T-helper 17 cell (primary cell): Measurements from ENCODE around the gene EEF1E1. TPM values are rescaled to one million over a fixed set of nuclear protein-coding genes. Genes with fewer than 3 reads are reported as not detected.
"Not testable (repeated sequence)": the region's sequence is repeated elsewhere in the genome, so short reads cannot be mapped to it uniquely, and the experiment has no call there.

ENCODE experiments used
- ATAC-seq: fragments of 150-1000 bp; cut with Tn5 transposase; 2 replicates; pipeline ENCODE4 v1.10.0; 2021; ENCODE audit warnings: mild to moderate bottlenecking, moderate library complexity
- DNase-seq, 3 donors: peaks; one replicate each; pipeline versions ENCODE4 v3.0.0 to v3.0.0-alpha.2; 2020 to 2021
- H3K9me3 ChIP-seq: one replicate; pipeline ENCODE4 v1.7.0; 2013; ENCODE audit warnings: low read length, mild to moderate bottlenecking; ENCODE audit not compliant: control insufficient read depth, poor library complexity, severe bottlenecking
- H3K27ac Mint-ChIP-seq: one replicate; pipeline ENCODE4 v1.8.0; 2022; ENCODE audit warnings: mild to moderate bottlenecking, moderate library complexity, mixed read lengths
- H3K27me3 Mint-ChIP-seq: one replicate; pipeline ENCODE4 v1.8.0; 2022; ENCODE audit warnings: mixed read lengths
- H3K36me3 Mint-ChIP-seq: one replicate; pipeline ENCODE4 v1.8.0; 2022; ENCODE audit warnings: low read depth, mixed read lengths
- H3K4me1 Mint-ChIP-seq: one replicate; pipeline ENCODE4 v1.8.0; 2022; ENCODE audit warnings: mild to moderate bottlenecking, mixed read lengths
- H3K4me3 Mint-ChIP-seq: one replicate; pipeline ENCODE4 v1.8.0; 2022; ENCODE audit warnings: mild to moderate bottlenecking, moderate library complexity, mixed read lengths
- total RNA-seq, 4 donors: library from RNA in 2 of 4; stranded (reverse) in 2 of 4; gene quantifications; one replicate each; pipeline ENCODE4 v1.2.3 and lab custom pipeline; 2022 to 2026

EEF1E1 gene
- total RNA-seq, 2 donors from 2014 or later = 11.7 to 15.5 TPM

DNA sequence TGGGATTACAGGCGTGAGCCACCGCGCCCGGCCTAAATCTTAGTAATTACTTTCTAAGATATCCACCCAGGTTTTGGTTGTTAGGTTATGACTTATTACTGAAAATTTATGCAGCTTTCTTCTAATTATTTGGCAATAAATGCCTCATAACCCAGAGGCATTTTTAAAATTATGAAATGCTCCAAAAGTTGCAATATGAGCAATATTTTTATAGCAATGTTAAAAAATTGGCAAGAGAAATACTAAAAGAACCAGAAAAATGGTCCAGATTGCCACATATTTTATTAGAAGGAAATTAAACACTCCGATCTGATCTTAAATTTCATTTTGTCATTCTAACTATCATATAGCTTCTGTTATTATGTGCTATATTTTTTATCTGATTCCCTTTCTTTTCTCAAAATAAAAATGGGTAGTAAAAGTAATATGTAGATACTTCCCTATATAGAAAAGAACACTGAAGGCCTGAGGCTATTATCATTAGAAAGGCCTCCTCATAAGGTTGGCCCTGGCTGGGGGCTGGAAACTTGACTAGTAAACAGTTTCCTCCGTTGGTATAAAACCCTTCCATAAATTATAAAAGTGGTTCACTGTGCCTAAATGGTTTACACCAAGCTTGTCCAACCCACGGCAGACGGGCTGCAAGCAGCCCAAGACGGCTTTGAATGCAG is 60.3 kb downstream of the EEF1E1 start:
- DNase-seq = no peak
- Mint-ChIP-seq H3K4me3 (no peak overlapping the region), H3K4me1 (peaks cover 12% of the 10 kb centered on the region), H3K27ac (no peak overlapping the region), H3K36me3 (peaks cover 3% of the 10 kb centered on the region), H3K27me3 (no peaks in the 10 kb centered on the region)
- no peaks in the 10 kb centered on the region for H3K9me3 ChIP-seq
- no peak for ATAC-seq

- H3K27me3 Mint-ChIP-seq, H3K27ac Mint-ChIP-seq, H3K4me3 Mint-ChIP-seq, DNase-seq, ATAC-seq, H3K36me3 Mint-ChIP-seq, H3K9me3 ChIP-seq: not testable (repeated sequence)
- peaks cover 35% of the 10 kb centered on the region for H3K4me1 Mint-ChIP-seq
Measured at GRCh38 chr6:8034107-8034506, 68.2 kb downstream of the EEF1E1 start.

DNA sequence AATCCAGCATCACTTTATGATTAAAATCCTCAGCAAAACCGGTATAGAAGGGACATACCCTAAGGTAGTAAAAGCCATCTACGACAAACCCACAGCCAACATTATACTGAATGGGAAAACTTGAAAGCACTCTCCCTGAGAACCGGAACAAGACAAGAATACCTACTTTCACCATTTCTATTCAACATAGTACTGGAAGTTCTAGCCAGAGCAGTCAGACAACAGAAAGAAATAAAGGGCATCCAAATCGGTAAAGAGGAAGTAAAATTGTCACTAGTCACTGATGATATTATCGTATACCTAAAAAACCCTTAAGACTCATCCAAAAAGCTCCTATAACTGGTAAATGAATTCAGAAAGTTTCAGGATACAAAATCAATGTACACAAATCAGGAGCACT is 71.4 kb downstream of the EEF1E1 start:
- ATAC-seq = no peak
- H3K4me3 Mint-ChIP-seq = no peak overlapping the region
- H3K36me3 Mint-ChIP-seq = peaks cover 6% of the 10 kb centered on the region
- H3K9me3 ChIP-seq = no peaks in the 10 kb centered on the region
- no peak overlapping the region for H3K27ac Mint-ChIP-seq
- no peak for DNase-seq
- H3K4me1 Mint-ChIP-seq = peaks cover 22% of the 10 kb centered on the region
- no peaks in the 10 kb centered on the region for H3K27me3 Mint-ChIP-seq

Other genes with a start within 250 kb of the EEF1E1 start
- 10 to 100 TPM; 18.6 to 19.8 TPM for gene TXNDC5, start 191.8 kb downstream of the EEF1E1 start, total RNA-seq
- 10 to 100 TPM; 10.8 to 11.7 TPM for gene BLOC1S5, start 38.2 kb downstream of the EEF1E1 start, total RNA-seq